HG02840 (cell line): ENCODE results near the gene RNF126.
A peak's percentile ranks its signal among the peaks of the same experiment; 100 is the strongest.

Experiments
- ATAC-seq: cut with Tn5 transposase; IDR thresholded peaks from one replicate; pipeline ENCODE4 v1.9.1; 2021; ENCODE audit warnings: mild to moderate bottlenecking, moderate library complexity, moderate number of reproducible peaks; ENCODE audit not compliant: unreplicated experiment, low FRiP score

Gene RNF126

DNA sequence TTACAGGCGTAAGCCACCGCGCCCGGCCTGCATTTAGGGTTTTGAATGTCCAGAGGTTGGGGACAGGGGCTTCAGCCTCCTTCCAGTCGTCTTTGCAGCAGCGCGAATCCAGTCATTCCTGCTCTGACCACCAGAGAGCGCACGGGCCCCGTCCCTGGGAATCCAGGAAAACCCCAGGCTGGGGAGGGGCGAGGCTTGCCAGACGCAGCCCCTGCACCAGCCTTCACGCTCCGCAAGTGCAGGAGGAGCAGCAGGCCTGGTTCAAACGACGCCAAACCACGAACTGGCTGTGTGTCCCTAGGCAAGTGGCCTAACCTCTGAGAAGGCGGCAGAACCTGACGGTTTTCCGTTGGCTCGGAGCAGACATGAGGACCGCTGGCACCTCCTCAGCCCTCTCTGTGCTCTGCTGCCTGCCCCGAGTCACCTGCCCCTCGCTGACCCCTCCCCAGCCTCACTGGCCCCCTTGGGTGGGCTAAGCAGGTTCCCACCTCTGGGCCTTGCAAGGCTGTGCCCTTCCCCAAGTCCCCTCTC is 2.0 kb upstream of the RNF126 start:
- ATAC-seq, result no peak

- no peak for ATAC-seq
These were observed 686 bp upstream of the RNF126 start for GRCh38 chr19:663682-664117.

DNA sequence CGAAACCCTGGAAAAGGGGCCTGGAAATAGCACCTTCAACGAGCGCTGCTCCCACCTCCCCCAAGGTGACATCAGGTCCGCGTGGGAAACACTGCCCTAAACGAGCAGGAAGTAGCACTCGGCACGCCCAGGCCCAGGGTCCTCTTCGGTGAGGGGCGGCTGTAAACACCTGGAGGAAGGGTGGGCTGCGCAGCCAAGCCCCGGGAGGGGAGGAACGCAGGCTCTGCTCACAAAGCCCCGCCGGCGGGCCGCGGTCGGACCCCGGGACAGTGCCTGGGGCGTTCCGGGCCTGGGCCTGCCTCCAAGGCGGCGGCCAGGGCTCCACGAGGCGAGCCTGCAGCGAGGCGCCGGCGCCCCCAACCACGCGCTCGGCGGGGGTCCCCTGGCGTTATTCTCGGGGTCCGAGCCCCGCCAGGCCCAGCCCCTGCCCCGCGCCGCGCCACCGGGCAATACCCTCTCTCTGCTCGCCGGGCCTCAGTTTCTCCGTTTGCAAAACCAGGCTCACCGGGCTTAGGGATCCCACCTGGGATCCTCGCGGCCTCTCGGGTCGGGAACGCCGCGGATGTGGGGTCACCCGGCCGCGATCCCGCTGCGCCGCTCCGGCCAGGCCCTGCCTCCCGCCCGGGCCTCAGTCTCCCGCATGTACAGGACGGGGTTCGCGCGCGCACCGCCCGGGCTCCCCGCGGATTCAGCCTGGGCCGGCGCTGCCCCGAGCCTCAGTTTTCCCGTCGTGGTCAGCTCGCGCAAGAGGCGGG is 630 bp downstream of the RNF126 start:
- ATAC-seq, result peak; percentile 14

DNA sequence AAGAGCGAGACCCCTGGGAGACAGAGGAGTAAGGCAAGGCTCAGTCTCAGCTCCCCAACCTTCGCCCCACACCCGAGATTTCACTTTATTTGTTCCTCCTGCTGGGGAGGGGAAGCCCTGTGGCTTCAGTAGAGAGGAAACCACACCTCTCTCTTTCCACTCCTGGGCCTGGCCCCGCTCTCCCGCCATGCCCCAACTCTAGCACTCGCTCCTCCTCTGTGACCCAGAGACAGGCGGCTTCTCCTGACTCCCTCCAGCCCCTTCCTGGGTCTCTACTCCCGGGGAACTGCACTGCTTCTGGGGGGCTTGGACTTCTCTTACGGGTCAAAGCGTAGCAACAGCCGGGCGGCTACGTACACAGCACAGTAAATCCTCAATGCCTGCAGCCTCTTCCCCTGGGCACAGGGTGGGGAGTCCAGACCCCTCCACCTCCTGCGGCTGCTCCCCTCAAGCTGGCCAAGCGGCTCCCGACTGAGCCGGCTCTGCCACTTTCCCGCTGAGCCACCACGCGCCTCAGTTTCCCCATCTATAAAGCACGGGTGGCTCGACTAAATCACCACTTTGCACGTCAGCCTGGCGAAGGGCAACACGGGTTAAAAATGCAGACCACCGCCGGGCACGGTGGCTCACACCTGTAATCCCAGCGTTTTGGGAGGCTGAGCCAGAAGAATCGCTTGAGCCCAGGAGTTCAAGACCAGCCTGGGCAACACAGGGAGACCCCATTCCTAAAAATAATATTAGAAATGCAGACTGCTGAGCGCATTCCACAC is 1.4 kb downstream of the RNF126 start:
- ATAC-seq, result no peak

- no peak for ATAC-seq
These were observed 2.1 kb downstream of the RNF126 start for GRCh38 chr19:660793-661426.

- ATAC-seq, result no peak
These were observed 3.8 kb downstream of the RNF126 start for GRCh38 chr19:658916-659839.

DNA sequence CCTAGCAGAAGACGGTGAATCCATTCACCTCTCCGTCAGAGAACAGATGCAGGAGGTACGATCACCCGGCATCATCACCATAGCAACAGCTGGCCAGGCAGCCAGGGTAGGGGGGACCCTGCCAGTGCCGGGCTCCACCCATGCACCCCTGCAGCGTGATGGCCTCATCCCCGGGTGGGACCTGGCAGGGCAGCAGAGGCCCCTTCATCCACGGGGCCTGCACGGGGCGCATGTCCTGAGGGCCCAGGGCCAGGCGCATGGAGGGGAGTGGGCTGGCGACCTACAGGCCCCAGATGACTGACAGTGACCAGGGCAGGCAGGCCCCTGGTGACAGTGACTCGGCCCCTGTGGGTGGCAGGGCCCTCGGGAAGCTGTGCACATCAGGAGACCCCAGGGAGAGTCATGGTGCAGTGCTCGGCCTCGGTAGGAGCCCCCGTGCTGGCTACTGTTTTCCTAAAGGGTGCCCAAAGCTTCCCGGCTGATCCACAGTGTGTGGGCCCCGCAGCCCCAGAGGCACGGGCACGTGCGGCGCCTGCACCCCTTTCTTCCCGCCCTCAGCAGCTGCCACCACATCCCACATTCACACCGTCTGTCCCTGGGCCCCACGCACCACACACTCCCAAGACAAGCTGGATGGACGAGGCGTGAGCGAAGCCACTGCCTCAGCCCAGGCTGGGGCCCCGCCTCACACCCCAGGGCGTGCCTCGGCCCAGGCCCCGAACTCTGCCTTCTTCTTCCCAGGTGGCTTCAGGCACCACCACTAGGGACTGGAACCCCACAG is 4.8 kb downstream of the RNF126 start:
- no peak for ATAC-seq

DNA sequence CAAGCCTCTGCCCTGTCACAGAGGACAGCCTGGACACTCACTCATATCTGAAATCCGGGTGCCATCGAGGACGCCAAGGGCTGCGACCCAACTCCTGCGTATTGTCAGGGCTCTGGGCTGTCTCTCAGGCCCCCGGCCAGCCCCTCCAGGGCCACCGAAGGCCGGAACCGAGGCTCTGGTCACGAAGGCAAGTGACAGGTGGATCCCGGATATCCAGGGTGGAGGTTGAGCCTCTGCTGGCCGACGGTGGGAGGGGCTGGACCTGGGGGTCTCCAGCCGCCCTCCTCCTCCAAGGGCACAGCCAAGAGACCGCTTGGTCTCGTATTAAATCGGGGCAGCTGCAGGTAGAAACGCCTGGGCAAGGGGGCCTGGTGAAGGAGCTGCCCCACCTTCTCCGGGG is 5.4 kb downstream of the RNF126 start:
- ATAC-seq, result no peak

GRCh38 chr19:656751-657559 is 6.1 kb downstream of the RNF126 start:
- no peak for ATAC-seq

DNA sequence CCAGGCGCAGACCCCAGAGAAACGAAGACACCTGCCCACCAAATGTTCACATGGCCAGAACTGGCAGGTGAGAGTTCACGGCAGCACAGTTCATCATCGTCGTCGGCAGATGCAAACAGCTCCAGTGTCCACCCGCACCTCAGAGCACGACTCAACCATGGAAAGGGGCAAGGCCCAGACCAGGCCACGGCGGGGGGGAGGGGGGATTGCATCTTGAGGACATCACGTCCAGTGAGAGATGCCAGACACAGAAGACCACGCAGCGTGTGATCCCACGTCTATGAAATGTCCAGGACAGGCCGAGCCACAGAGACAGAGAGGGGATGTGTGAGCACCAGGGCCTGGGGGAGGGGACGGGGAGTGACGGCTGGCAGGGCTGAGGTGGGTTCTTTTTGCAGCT is 7.3 kb downstream of the RNF126 start:
- no peak for ATAC-seq

GRCh38 chr19:653425-653824 is 9.6 kb downstream of the RNF126 start:
- no peak for ATAC-seq

DNA sequence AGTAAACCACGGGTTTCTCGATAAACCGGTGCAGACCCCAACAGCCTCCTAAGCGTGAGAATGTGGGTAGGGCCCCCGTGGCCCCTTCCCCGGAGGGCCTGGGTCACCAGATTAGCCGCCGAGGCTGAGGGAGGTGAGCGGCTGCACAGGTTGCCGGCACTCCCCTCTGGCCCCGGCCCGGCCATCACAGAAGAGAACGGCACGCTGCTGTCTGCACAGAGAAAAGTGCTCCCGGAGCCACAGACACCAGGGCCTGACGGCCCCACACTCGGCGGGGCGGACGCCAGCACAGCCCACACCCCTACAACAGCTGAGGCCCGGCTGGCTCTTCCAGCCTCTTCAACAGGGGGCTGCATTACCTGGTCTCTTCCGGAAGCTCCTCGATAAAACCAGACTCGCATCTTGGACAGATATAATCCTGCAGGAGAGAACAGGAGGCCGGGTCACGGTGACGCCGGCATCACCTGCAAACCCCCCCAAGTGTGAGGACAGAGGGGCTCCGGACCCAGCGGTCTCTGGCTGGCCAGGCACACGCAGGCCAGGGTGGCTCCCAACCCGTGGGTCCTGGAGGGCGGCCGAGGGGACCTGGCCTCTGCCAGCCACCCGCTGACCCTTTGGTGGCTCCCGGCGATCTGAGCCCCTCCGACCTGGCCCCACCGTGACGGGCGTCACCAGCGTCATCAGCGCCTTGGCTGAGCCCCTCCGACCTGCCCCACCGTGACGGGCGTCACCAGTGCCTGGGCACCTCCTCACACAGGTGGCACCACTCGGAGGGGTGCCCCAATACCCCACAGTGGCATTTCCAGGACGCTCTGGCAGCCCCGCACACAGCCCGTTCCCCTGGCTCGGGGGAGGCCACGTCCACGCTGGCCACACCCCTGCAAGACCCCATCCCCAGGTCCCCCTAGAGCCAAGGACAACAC is 10.3 kb downstream of the RNF126 start:
- no peak for ATAC-seq

DNA sequence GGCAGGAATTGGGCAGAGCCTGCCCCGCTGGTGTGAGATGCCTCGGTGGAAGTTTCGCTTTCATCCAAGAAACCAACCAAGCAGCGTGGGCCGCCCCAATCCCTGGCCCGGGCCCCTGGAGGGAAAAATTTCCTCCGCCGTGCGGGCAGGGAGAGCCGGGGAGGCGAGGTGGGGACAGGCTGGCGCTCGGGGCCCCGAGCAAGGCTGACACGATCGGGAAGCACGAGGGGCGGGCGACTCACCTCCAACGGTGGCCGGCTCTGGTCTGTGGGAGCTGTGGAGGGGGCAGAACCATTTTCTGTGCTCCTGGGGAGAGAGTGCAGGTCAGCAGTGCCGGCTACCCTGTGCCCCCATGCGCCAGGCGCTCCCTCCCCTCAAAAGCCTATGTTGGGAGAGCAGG is 11.0 kb downstream of the RNF126 start:
- ATAC-seq, result no peak

- ATAC-seq, result no peak
These were observed 11.7 kb downstream of the RNF126 start for GRCh38 chr19:651114-651818.

GRCh38 chr19:650121-650520 is 12.9 kb downstream of the RNF126 start:
- no peak for ATAC-seq

DNA sequence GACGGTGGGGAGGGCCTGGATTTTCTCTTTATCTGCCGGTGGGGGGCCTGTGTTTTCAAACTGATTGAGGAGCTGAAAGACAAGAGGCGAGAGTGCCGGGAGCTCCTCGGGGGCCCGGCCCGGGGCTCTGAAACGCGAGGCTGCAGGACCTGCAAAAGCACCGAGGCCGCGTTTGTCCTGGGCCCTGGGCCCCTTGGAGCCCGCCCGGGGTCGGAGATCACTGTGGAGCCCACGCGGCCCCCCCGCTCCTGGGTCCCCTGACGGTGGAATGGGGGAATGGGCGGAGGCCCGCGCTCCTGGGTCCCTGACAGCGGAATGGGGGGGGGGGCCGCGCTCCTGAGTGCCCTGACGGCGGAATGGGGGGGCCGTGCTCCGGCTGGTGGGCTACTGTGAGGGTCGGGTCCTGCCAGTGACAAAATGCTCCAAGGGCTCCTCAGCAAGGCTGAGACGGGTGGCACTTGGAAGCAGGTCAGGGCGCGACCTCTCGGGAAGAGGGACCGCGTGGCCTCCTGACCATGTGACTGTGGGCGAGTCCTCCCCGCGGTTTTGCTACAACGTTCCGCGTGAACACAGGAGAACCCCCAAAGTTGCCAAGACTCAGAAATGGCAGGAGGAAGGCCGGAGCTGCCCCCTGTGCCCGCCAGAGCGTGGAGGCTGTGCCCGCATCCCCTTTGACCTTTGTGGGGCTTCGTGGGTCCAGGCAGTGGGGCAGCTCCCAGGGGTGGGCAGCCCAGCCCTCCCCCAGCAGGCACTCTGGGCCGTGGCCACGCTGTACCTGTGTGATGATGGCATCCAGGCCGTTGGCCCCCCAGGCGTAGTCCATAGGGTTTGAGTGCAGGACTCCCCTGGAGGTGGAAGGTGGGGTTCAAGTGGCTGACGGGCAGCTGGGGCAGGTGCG is 13.9 kb downstream of the RNF126 start:
- no peak for ATAC-seq
